GM19238 (cell line): ENCODE measurements around the gene CCDC192.
"Not testable (repeated sequence)": the region's sequence is repeated elsewhere in the genome, so short reads cannot be mapped to it uniquely, and the experiment has no call there.

Experiments
- DNase-seq: peaks from one replicate; pipeline ENCODE4 v3.0.0; 2011; ENCODE audit warnings: low spot score; ENCODE audit not compliant: insufficient read length

CCDC192 gene, protein sequence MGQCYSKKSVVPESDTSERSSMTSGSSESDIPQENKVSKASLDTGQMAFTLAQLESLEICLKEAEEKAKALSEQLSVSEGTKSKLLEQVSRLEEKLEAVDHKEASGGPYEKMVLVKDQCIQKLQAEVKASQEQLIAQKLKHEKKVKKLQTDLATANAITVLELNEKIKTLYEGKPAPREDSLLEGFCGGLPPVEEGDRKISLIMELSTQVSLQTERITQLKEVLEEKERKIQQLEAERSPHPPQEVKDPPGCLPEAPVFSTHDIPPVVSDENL

DNA sequence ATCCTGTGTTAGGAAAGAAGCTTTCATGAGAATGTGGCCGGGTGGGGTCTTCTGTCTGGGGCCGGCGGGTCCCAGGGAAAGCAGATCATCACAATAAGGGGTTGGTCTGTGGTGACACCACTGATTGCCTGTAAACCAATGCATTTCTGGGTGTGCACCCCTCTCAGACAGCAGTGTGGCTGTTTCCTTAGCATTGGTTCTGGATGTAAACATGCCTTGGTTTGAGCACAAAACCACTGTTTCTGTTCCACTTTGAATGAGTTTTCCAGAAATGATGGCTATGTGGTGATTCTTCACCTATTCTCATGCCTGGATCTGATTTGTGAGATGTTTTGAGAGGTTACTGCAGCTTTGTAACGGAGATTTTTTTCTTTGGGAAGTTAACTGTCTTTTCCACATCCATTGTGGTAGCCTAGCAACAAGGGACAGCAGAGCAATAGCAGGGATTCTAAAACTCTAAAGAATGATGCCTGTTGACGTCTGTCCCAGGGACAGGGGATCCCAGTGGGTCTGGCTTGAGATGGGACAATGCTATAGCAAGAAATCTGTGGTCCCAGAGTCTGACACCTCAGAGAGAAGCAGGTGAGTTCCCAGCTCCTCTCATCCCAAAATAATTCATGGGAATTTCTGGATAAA, at the start of gene CCDC192:
Gene CCDC192, plus strand, starts transcription at position 466 of the 636 bp plus-strand sequence. Its CDS starts 55 bp downstream, at position 521.
- DNase-seq, result no peak

DNA sequence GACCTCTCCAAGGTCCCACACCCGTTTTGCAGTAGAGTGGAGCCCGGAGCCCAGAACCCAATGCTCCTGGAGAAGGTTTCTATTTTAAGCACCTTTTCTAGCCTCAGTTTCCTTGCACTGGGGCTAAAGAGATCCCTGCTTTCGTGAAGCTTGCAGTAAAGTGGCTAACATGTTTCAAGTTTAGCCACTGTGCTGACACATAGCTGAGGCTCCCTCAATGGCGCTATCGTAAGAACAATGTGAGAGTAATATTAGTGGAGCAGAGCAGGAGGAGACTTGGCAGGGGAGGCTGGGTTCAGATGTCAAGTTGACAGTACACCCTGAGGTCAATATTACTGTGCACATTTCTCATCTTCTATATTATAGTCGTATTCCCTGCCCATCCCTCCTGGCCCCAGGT, 46.4 kb upstream of the CCDC192 start:
- no peak for DNase-seq

DNA sequence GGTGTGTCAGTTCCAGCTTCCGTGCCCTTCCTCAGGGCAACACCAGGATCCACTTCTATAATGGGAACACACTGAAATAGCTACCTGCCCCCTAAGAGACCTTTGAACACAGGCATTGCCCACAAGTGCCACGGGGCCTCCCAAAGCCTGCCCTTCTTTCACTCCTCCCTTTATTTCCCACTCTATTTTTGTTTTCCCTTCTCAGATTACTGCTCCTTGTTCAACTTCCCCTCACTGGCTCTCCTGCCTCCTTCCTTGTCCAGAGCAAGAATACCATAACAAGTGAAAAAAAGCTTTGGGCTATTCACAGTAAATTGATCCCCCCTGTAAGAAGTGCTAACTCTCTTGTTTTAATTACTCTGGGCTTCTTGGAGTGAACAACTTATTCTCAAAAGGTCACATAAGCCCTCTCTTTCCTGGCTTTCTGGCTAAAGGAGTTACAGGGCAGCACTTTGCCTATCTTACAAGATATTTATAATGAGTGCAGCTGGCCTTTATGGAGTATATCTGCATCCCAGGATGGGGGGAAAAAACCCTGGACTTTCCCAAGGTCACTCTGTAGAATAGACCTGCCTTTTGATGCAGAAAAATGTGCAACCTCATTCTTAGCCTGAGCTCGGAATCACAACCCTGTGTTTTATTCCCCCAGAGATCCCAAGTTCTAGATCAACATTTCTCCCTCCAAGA, 43.0 kb upstream of the CCDC192 start:
- no peak for DNase-seq

DNA sequence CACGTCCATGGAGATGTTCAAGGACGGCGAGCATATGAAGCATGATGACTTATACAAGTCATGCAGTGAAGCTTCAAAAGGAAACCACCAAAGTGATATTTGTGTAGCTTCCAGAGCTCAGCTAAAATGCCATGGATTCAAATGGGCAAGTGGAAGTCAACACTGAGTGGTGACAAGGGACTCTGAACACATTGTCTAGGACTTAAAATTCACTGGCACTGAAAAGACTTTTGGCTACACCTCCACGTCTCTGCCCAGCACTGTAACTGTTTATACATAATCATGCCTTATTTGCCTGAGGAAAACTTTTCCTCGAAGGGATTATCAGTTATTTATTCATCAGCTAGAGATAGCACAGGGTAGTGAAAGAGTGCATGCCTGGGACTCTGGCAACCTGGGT, 39.1 kb upstream of the CCDC192 start:
- DNase-seq, result no peak

DNA sequence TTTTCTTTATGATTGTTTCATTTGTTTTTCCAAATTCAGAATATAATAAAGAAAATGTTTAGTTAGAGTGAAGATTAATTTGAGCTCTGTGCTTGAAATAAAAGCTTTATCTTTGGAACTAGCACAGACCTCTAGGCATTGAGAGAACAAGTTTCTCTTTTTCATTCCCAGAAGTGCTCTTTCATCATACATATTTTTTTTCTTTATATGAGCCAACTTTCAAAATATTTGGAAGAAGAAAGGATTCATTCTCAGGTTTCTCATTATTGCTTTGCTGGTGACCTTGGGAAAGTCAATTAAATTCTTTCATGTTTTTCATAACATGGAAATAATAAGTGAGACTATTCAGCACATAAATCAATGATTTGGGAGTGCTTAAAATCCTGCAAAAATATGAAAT, 37.5 kb upstream of the CCDC192 start:
- DNase-seq, result no peak

DNA sequence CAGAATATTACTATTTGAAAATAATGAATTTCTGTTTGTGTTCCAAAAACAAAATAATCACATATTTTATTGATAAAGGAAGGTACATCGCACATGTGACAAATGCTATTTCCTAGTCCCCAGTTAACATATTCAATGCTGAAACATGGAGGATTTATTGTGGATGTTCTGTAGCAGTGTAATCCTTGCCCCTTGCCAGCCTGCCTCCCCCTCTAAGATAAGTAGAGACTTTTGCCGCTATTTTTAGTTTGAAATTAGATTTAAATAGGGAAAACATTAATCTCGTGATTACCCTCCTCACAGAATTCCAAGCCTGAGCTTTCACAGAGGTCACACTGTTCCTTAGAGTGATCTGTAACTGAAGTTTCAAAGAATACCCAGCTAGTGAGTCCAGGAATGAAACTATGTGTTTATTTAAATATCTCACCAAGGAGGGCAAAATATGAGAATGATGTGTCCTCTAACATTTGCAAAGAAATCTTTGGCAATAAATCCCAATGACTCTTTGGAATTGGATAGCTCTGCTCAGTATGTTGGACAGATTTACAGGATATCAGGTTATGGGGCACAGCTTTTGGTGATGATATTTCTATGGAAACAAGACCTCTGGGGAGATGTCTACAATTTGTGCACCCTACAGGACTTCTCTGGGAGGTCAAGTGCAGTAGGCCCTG, 37.0 kb upstream of the CCDC192 start:
- no peak for DNase-seq

DNA sequence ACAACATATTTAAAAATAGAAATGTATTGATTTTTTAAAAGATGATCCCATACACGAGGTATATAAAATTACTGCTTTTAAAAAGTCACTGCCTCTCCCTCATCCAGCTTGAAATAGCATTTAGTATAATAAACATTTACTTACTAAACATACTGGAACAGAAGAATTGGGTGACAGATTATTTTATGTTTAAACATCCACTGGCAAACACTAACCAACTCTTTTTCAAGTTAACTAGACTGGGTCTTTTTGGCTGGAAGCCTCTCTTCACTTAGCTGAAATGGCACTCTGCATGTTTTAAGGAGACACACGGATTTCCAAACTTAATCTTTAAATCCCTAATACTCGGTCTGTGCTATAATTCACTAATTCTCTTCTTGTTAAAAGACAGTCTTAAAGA, 35.3 kb upstream of the CCDC192 start:
- no peak for DNase-seq

DNA sequence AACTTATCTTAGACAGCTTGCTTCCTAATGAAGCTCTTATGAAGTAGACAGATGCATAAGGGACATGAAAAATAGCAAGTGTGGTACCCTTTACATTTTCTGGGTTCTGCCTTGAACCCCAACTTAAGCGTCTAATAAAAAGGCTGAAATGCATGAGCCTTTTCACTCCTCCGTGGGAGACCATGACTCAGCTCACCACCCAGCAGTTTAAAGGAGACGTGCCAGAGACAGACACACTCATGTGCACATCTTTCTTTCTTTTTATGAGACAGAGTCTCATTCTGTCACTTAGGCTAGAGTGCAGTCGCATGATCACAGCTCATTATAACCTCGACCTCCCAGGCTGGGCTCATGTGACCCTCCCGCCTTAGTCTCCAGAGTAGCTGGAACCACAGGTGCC, 32.0 kb upstream of the CCDC192 start:
- no peak for DNase-seq

DNA sequence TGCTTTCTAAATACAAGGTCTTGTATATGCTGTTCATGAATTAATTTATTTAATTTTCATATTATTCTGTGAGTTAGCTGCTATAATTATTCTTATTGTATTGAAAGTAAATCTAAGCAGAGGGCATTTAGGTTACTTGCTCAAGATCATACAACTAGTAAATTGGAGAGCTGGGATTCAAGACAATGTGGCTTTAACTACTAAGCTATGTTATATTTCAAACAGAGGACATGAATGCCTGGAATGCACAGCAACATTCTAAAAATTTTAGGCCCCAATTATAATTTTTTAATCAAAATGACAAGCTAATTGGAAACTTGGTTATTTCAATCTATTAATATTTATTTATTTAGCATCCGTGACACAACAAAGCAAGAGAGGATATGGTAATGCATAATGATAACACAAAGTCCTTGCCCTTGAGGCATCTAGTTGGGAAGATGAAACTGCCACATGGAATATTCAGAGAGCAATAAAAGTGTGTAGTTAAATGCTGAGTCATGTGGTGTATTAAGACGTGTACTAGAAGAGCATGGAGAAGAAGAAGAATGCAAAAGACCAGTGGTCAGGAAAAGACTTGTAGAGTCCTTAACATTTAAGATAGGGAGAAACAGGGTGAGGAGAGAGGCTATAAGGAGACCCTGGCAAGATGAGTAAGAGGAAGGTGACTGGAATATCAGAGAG, 29.9 kb upstream of the CCDC192 start:
- no peak for DNase-seq

DNA sequence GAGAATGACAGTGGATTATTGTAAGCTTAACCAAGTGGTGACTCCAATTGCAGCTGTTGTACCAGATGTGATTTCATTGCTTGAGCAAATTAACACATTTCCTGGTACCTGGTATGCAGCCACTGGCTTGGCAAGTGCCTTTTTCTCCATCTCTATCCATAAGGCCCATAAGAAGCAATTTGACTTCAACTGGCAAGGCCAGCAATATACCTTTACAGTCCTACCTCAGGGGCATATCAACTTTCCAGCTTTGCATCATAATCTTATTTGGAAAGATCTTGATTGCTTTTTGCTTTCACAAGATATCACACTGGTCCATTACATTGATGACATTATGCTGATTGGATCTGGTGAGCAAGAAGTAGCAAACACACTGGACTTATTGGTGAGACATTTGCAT, 26.2 kb upstream of the CCDC192 start:
- not testable (repeated sequence) for DNase-seq

DNA sequence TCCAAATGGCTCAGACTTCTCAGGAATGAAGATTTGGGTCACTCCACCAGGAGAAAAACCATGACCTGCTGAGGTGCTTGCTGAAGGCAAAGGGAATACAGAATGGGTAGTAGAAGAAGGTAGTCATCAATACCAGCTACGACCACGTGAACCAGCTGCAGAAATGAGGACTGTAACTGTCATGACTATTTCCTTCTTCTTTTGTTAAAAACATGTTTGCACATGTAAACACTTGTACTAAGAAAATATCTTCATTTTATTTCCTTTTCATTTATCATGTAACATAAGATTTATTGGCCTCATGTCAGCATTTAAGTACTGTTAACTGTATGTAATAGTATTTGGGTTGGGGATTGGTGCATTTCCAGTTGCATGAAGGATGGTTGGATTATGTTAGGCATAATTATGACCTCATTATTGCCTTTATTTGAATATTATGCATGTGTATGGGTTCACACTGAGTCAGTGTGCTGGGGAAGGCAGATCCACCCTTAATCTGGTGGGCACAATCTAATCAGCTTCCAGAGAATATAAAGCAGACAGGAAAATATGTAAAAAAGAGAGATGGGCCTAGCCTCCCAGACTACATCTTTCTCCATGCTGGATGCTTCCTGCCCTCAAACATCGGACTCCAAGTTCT, 23.4 kb upstream of the CCDC192 start:
- not testable (repeated sequence) for DNase-seq

DNA sequence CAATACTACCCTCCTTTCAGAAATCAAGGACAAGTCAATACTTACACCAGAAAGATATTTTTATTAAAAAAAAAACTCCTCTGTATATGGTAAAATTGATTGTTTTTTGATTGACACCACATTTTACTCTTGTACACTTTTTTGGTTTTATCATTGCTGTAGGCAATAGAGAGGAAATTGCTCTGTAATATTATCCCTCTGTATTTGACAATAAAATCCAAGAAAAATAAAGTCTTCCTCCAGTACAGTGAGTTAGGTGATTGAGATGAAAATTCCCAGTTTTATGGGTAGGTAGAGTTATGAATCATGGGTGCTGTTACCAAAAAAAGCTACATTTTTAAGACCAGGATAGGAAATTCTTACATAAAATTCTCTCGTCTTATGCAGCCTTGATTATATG, 22.6 kb upstream of the CCDC192 start:
- no peak for DNase-seq

DNA sequence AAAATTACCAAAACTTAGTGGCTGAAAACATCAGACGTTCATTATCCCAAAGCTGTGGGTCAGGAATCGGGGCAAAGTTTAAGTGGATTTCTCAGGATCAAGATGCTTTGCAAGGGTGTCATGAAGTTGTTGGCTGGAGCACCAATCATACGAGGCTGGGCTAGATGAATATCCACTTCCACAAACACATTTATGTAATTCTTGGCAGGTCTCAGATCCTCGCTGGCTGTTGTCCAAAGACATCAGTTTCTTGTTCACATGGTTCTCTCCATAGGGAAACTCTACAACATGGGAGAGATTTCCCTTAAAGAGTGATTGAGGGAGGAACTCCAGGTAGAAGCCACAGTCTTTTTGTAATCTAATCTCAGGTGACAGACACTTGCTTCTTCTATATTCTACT, 20.2 kb upstream of the CCDC192 start:
- no peak for DNase-seq

DNA sequence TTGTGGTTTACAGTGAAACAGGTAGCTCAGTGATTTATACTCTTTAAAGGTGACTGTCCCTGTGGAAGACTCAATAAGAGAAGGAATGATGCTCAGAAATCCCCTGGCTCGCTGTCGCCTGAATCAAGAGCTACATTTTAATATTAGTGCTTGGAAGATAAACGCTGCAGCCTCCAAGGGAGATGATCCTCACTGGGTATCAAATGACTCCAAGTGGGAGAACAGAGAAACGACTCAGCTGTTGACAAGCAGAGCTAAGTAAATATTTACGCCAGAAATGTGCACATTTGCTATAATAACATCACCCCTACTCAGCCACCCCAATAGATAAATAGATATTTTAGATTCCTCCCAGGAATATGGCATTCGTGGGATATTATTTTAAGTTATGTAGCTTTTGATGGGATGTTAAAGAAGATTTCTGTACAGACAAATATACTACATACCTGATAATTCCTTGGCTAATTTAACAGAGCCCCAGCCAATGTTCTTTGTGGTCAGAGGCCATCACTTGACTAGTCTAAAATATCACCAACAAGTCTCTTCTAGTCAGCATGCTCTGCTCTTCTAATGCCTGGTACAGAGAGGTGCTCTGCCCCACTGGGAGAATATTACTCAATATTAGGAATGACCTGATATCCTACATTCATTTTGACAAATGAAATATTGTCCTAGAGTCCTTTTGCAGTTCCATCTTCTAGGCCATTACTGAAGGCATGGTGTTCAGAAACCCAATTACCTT, 18.3 kb upstream of the CCDC192 start:
- DNase-seq, result no peak

DNA sequence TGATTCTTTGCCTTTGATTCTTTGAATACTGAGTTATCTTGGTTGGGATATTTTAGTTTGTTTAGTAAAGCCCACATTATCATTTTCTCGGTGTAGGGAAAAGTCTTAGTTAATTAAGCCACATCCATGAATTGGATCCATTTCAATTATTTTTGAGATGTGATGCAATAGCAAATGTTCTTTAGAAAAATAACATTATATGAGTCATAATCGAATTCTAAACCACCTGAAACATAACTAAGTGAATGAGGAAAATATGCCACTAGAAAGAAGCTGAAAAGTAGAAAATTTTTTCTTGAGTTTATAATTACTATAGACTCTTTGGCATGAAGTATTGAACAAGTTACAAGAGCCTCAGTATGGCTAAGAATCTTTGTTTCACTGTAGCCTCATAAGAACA, 17.5 kb upstream of the CCDC192 start:
- no peak for DNase-seq

DNA sequence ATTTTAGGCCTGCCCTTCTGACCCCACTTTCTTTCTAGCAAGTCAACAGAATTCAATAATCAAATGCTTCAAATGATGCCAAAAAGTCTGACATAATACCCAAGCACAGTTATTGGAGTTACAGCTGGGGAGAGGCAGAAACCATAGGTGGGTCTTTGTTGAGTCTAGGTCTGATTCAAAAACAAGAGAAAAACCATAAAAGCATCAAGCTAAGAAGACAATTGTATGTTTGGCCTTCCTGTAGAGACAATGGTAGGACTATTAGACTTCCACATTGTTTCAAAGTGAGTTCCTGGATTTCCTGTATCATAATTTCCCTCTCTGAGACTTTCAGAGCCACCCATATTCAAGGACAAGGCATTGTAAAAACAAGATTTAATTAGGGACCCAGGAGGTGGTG, 16.8 kb upstream of the CCDC192 start:
- no peak for DNase-seq

DNA sequence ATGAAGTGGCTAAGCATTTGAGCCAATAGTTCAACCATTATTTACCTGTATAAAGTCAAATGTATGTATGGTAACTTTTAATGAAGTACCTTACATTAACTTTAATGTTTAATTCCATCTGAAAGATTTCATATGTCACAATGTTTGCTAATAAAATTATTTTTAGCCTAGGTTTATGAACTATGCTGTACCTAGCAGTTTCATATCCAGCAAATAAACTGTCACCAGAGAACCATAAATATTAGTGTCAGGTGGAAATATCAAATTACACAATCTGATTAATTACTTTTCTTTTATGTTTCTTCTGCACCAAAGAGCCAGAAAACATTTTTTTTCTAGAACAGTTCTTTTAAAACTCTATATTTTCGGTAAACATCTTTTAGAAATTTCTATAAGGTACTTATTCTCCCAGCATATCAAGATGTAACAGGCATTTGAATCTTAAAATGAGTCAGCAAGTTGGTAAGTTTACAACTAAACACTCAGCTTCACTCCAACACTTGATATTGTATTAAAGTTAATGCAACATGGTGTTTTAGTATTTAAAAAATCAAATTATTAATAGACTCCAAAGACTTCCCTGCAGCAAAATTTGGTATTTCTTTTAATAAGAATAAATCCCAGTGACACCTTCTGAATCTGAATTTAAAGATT, 8.5 kb upstream of the CCDC192 start:
- DNase-seq, result no peak

DNA sequence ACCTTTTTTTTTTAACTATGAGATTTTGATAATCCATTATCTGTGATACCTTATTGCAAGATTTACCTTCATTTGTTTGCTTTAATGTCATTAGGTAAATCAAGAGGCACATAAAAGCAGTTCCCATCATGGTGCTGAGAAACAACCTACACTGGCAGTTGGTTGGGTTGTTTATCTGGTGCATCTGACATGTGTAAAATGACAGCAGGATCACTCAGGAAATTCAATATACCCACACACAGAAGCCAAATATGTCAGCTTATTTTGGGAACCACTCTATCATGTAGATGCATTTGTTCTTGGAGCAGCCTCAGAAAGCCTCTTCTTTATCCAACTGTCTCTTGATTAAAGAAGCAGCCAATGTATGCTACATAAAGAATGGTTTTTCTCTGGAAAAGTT, 7.8 kb upstream of the CCDC192 start:
- DNase-seq, result no peak

DNA sequence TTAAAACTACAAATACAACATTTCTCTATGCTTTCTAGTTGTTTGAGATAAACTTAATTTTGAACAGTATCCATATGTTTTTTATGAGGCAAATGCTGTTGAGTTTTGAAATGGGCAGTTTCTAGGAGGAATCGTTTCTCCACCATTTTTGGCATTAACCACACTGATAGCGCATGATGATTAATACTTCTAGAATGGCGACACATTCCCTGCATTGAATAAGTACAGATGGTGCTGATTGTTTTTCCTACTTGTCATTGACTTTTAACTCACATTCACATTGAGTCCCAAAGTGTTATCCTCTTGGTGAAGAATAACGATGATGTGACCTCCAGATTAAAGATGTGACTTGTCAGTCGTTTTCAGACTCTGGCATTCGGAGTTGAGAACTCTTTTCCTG, 6.5 kb upstream of the CCDC192 start:
- DNase-seq, result no peak
